CD4-positive, alpha-beta T cell treated with Interleukin-10 for 1 hour (primary cell): Measurements from ENCODE around the gene TCF7L2.

Experiments used
- DNase-seq: peaks from one replicate; pipeline ENCODE4 v3.0.0-alpha.2; 2020

Gene TCF7L2

GRCh38 chr10:113161066-113161465 lies 211.0 kb downstream of the TCF7L2 start:
- DNase-seq, result no peak

GRCh38 chr10:113162960-113163359 lies 212.9 kb downstream of the TCF7L2 start:
- no peak for DNase-seq

- no peak for DNase-seq
These were observed 215.6 kb downstream of the TCF7L2 start for GRCh38 chr10:113165673-113166072.

- DNase-seq, result no peak
These were observed 217.7 kb downstream of the TCF7L2 start for GRCh38 chr10:113167702-113168101.

GRCh38 chr10:113168584-113168983 lies 218.5 kb downstream of the TCF7L2 start:
- DNase-seq, result no peak

- DNase-seq, result no peak
These were observed 219.1 kb downstream of the TCF7L2 start for GRCh38 chr10:113169111-113169510.

GRCh38 chr10:113169853-113170460 lies 219.9 kb downstream of the TCF7L2 start:
- DNase-seq, result peak; percentile 15

- DNase-seq, result no peak
These were observed 221.6 kb downstream of the TCF7L2 start for GRCh38 chr10:113171662-113172061.

GRCh38 chr10:113175176-113175575 lies 225.1 kb downstream of the TCF7L2 start:
- no peak for DNase-seq

- DNase-seq, result no peak
These were observed 226.0 kb downstream of the TCF7L2 start for GRCh38 chr10:113175756-113176651.

- DNase-seq, result no peak
These were observed 226.7 kb downstream of the TCF7L2 start for GRCh38 chr10:113176652-113177155.

- no peak for DNase-seq
These were observed 227.3 kb downstream of the TCF7L2 start for GRCh38 chr10:113177156-113177935.

- DNase-seq, result no peak
These were observed 227.9 kb downstream of the TCF7L2 start for GRCh38 chr10:113177936-113178335.

GRCh38 chr10:113178771-113179170 lies 228.7 kb downstream of the TCF7L2 start:
- DNase-seq, result no peak

GRCh38 chr10:113179265-113179664 lies 229.2 kb downstream of the TCF7L2 start:
- DNase-seq, result peak; percentile 23

- no peak for DNase-seq
These were observed 229.9 kb downstream of the TCF7L2 start for GRCh38 chr10:113179966-113180365.

GRCh38 chr10:113180401-113181154 lies 230.5 kb downstream of the TCF7L2 start:
- DNase-seq, result no peak

GRCh38 chr10:113182154-113182553 lies 232.1 kb downstream of the TCF7L2 start:
- DNase-seq, result no peak

GRCh38 chr10:113183573-113183972 lies 233.5 kb downstream of the TCF7L2 start:
- no peak for DNase-seq

- DNase-seq, result no peak
These were observed 237.2 kb downstream of the TCF7L2 start for GRCh38 chr10:113187063-113187777.

- DNase-seq, result no peak
These were observed 249.4 kb downstream of the TCF7L2 start for GRCh38 chr10:113199459-113199858.

GRCh38 chr10:113202011-113202410 lies 252.0 kb downstream of the TCF7L2 start:
- no peak for DNase-seq
